Prostate gland (tissue), 2 donors: ENCODE data around the gene BCKDK. TPM values are rescaled to one million over a fixed set of nuclear protein-coding genes. Genes with fewer than 3 reads are reported as not detected.

Source experiments
- DNase-seq: peaks from one replicate; pipeline ENCODE4 v3.0.0-alpha.2; 2019; ENCODE audit warnings: low spot score
- H3K27ac ChIP-seq, 2 donors: fragments of 200-600 bp; sonication (generic); 2 replicates each; pipeline ENCODE4 v1.5.1; 2017 to 2019
- H3K27me3 ChIP-seq: fragments of 200-600 bp; sonication (generic); replicated peaks from 2 replicates; pipeline ENCODE4 v1.5.1; 2019; ENCODE audit not compliant: insufficient read depth
- H3K36me3 ChIP-seq, 2 donors: fragments of 200-600 bp; sonication (generic); 1 replicate in 1 of 2; 2 replicates in 1 of 2; pipeline versions ENCODE4 v1.5.1 to v1.8.1; 2017 to 2019
- H3K4me1 ChIP-seq: fragments of 200-600 bp; sonication (generic); replicated peaks from 2 replicates; pipeline ENCODE4 v1.5.1; 2019
- H3K4me3 ChIP-seq, 2 donors: fragments of 200-600 bp; sonication (generic); 2 replicates each; pipeline ENCODE4 v1.5.1; 2017 to 2019
- H3K9me3 ChIP-seq: fragments of 200-600 bp; sonication (generic); 2 replicates; pipeline ENCODE4 v1.5.1; 2017
- POLR2A ChIP-seq: fragments of 450-650 bp; IDR thresholded peaks from one replicate; pipeline ENCODE4 v1.6.1; 2016; ENCODE audit warnings: antibody characterized with exemption, mild to moderate bottlenecking
- POLR2AphosphoS5 ChIP-seq: sonication (generic); formaldehyde crosslinking; IDR thresholded peaks from one replicate; pipeline ENCODE4 v1.6.1; 2017; ENCODE audit warnings: antibody characterized with exemption
- WGBS: methylation state at CpG from one replicate; pipeline ENCODE4 v1.1.5; 2018; 5-methylcytosine and 5-hydroxymethylcytosine counted together
- intact Hi-C: fragments of 100-400 bp; cut with DNase I; formaldehyde crosslinking; loops from one replicate; pipeline ENCODE4 v1.14.2; 2022
- total RNA-seq, 2 donors: library from RNA; depleted of rRNA; stranded (reverse); fragments of >200 nt; gene quantifications; one replicate each; pipeline ENCODE4 v1.1.0, GENCODE V29; 2016
- TF ChIP-seq, protein P1 (sequence below), 4 experiments: fragments of 200-600 bp in 2 of 4; fragments of 450-650 bp in 2 of 4; sonication (generic) in 2 of 4; IDR thresholded peaks; 1 replicate in 3 of 4; 2 replicates in 1 of 4; pipeline ENCODE4 v1.5.1; 2016 to 2019; ENCODE audit warnings: antibody characterized with exemption in 4 of 4, mild to moderate bottlenecking in 2 of 4, moderate library complexity in 2 of 4

The BCKDK gene
- total RNA-seq, 2 donors from 2014 or later: 78.5 to 80.6 TPM

- 82% methylated on average over 11 of the region's 16 CpGs for WGBS
- intact Hi-C loops: no loop called here
- Histone ChIP-seq H3K27ac (no peak overlapping the region), H3K9me3 (no peaks in the 10 kb centered on the region), H3K36me3 (peaks cover 0 to 14% of the 10 kb centered on the region in 2 donors), H3K4me1 (no peaks in the 10 kb centered on the region), H3K27me3 (no peaks in the 10 kb centered on the region), H3K4me3 (no peak overlapping the region)
- DNase-seq: no peak
- TF ChIP-seq POLR2A (no peak), POLR2AphosphoS5 (no peak)
- TF ChIP-seq, protein P1, sequence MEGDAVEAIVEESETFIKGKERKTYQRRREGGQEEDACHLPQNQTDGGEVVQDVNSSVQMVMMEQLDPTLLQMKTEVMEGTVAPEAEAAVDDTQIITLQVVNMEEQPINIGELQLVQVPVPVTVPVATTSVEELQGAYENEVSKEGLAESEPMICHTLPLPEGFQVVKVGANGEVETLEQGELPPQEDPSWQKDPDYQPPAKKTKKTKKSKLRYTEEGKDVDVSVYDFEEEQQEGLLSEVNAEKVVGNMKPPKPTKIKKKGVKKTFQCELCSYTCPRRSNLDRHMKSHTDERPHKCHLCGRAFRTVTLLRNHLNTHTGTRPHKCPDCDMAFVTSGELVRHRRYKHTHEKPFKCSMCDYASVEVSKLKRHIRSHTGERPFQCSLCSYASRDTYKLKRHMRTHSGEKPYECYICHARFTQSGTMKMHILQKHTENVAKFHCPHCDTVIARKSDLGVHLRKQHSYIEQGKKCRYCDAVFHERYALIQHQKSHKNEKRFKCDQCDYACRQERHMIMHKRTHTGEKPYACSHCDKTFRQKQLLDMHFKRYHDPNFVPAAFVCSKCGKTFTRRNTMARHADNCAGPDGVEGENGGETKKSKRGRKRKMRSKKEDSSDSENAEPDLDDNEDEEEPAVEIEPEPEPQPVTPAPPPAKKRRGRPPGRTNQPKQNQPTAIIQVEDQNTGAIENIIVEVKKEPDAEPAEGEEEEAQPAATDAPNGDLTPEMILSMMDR (IDR thresholded peaks at IDR 0.05): no peak
Measured at GRCh38 chr16:31084584-31085302, 23.4 kb upstream of the BCKDK start.

- no peaks in the 10 kb centered on the region for H3K4me1 ChIP-seq
- TF ChIP-seq, protein P1 (IDR thresholded peaks at IDR 0.05): no peak
- no peak for TF ChIP-seq POLR2AphosphoS5
- TF ChIP-seq POLR2A: no peak
- intact Hi-C loops: no loop called here
- no peak for DNase-seq
- peaks cover 0 to 13% of the 10 kb centered on the region in 2 donors for H3K36me3 ChIP-seq
- H3K4me3 ChIP-seq: no peak overlapping the region
- H3K9me3 ChIP-seq: no peaks in the 10 kb centered on the region
- 72% methylated on average over 8 of the region's 8 CpGs for WGBS
- H3K27me3 ChIP-seq: no peaks in the 10 kb centered on the region
- no peak overlapping the region for H3K27ac ChIP-seq
Measured at GRCh38 chr16:31085411-31085810, 22.8 kb upstream of the BCKDK start.

DNA sequence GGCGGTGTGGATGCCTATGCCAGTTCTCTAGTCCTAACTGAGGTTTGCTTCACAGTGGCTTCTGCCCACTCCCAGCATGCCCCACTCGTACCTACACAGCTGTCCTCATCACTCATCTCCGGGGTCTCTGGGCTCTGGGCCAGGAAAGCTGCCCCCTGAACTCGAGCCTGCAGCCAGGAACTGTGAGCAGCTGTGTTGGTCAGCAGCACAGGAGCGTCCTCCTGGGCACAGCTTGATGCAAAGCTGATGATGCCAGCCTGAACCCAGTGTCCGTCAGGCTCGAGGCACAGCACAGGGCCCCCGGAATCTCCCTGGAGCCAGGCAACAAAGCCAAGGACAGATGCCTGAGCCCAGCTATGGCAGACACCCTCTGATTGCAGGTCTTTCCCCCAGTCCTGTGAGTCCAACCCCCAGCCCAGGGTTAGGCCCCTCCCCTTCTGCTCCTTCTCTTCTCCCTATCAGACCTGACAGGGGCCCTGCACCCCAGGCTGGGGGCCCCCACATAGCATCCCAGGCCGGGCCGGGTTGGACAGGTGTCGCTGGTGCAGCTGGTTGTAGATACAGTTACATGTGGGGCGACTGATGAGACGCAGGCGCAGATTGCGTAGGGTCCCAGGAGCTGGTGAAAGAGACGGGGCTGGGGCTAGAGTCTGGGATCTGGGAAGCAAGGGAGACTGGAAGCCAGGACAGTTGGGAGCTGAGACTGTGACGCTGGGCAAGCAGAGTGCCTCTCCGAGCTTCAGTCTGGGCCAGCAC lies 22.1 kb upstream of the BCKDK start:
- WGBS: 77% methylated on average over 18 of the region's 18 CpGs
- Histone ChIP-seq H3K27ac (no peak overlapping the region), H3K4me3 (no peak overlapping the region), H3K36me3 (peaks cover 0 to 9% of the 10 kb centered on the region in 2 donors), H3K27me3 (no peaks in the 10 kb centered on the region), H3K9me3 (no peaks in the 10 kb centered on the region), H3K4me1 (no peaks in the 10 kb centered on the region)
- TF ChIP-seq, protein P1 (IDR thresholded peaks at IDR 0.05): no peak
- TF ChIP-seq POLR2AphosphoS5 (no peak), POLR2A (no peak)
- DNase-seq: no peak
- intact Hi-C loops: no loop called here

DNA sequence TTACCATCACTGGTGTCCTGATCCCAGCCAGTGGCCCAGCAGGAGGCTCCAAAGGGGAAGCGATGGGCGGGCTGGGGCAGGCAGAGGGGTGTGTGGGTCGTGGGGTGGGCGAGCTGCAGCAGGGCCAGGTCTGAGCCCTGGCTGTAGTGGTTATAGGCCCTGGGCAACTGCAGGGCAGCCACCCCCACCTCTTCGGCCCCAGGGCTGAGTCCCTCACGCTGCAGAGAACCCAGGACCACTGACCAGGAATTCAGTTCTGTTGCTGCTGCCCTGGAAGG lies 21.6 kb upstream of the BCKDK start:
- H3K4me3 ChIP-seq: no peak overlapping the region
- no peaks in the 10 kb centered on the region for H3K27me3 ChIP-seq
- intact Hi-C loops: no loop called here
- no peaks in the 10 kb centered on the region for H3K4me1 ChIP-seq
- no peaks in the 10 kb centered on the region for H3K9me3 ChIP-seq
- DNase-seq: no peak
- H3K27ac ChIP-seq: no peak overlapping the region
- 76% methylated on average over 6 of the region's 6 CpGs for WGBS
- H3K36me3 ChIP-seq: peaks cover 0 to 8% of the 10 kb centered on the region in 2 donors
- TF ChIP-seq POLR2AphosphoS5 (no peak), POLR2A (no peak)
- TF ChIP-seq, protein P1 (IDR thresholded peaks at IDR 0.05): no peak

GRCh38 chr16:31087481-31087880 lies 20.7 kb upstream of the BCKDK start:
- H3K27me3 ChIP-seq: no peaks in the 10 kb centered on the region
- H3K4me3 ChIP-seq: no peak overlapping the region
- H3K36me3 ChIP-seq: peaks cover 0 to 8% of the 10 kb centered on the region in 2 donors
- peak overlapping the region in 1 of 2 donors; percentile 18 for H3K27ac ChIP-seq
- whole genome bisulfite sequencing: 91% methylated on average over 6 of the region's 8 CpGs
- intact Hi-C loops: no loop called here
- DNase-seq: no peak
- TF ChIP-seq POLR2A: no peak
- TF ChIP-seq, protein P1 (IDR thresholded peaks at IDR 0.05): no peak
- no peak for TF ChIP-seq POLR2AphosphoS5
- no peaks in the 10 kb centered on the region for H3K9me3 ChIP-seq
- H3K4me1 ChIP-seq: no peaks in the 10 kb centered on the region
